ENCODE data around the gene ABHD1. TPM values are rescaled to one million over a fixed set of nuclear protein-coding genes. Genes with fewer than 3 reads are reported as not detected.

ABHD1 gene
- total RNA-seq, 2 donors from 2014 or later: 4.1 to 7.0 TPM

- H3K27me3 ChIP-seq (replicated peaks; ENCODE audit: insufficient read depth): no peaks in the 10 kb centered on the region
- under 1% methylated on average over 38 of the region's 86 CpGs for WGBS
- DNase-seq (ENCODE audit: low spot score): peak; percentile 93
- peaks cover 7 to 17% of the 10 kb centered on the region in 2 donors for H3K36me3 ChIP-seq
- peak within 1 kb of the TSS; percentile 78 to 96 for H3K4me3 ChIP-seq
- H3K9me3 ChIP-seq: no peaks in the 10 kb centered on the region
- intact Hi-C loops (cut with DNase I): no loop called here
- peak within 1 kb of the TSS; percentile 82 to 88 for H3K27ac ChIP-seq
- peaks cover 8% of the 10 kb centered on the region for H3K4me1 ChIP-seq (replicated peaks)
- TF ChIP-seq POLR2AphosphoS5 (IDR thresholded peaks at IDR 0.05) (peak; percentile 98), CTCF (IDR thresholded peaks at IDR 0.05) (peak in 2 of 4 experiments; percentile 2 to 36), POLR2A (IDR thresholded peaks at IDR 0.05) (peak; percentile 81)
These were observed 10.5 kb downstream of the ABHD1 start, which contains the start of gene PREB for GRCh38 chr2:27133905-27134780. Gene PREB, minus strand, starts transcription at chr2:27134636. Its CDS starts 215 bp downstream, at chr2:27134421.

DNA sequence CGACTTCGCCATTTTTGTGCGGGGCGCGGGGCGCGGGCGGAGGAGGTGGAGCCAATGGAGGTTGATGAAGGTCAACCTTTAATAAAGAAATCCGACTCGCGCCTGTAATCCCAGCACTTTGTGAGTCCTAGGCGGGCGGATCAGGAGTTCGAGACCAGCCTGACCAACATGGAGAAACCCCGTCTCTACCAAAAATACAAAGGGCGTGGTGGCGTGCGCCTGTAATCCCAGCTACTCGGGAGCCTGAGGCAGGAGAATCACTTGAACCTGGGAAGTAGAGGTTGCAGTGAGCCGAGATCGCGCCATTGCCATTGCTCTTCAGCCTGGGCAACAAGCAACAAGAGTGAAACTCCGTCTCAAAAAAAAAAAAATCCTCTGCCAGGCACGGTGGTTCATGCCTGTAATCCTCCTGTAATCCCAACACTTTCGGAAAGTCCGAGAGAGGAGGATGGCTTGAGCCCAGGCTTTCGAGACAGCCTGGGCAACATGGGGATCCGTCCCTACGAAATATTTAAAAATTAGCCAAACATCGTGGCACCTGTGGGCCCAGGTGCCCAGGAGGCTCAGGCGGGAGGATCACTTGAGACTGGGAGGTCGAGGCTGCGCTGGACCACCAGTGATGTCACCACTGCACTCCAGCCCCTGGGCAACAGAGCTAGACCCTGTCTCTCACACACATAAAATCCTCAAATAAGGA lies 11.3 kb downstream of the ABHD1 start:
- TF ChIP-seq POLR2A (IDR thresholded peaks at IDR 0.05) (no peak), CTCF (IDR thresholded peaks at IDR 0.05) (no peak), POLR2AphosphoS5 (IDR thresholded peaks at IDR 0.05) (no peak)
- Histone ChIP-seq H3K4me1 (replicated peaks) (peaks cover 8% of the 10 kb centered on the region), H3K27me3 (replicated peaks; ENCODE audit: insufficient read depth) (no peaks in the 10 kb centered on the region), H3K27ac (peak overlapping the region; percentile 82 to 88), H3K4me3 (peak overlapping the region; percentile 78 to 96), H3K9me3 (no peaks in the 10 kb centered on the region), H3K36me3 (peaks cover 7 to 17% of the 10 kb centered on the region in 2 donors)
- intact Hi-C loops (cut with DNase I): no loop called here
- no peak for DNase-seq (ENCODE audit: low spot score)
- WGBS: 64% methylated on average over 28 of the region's 33 CpGs

DNA sequence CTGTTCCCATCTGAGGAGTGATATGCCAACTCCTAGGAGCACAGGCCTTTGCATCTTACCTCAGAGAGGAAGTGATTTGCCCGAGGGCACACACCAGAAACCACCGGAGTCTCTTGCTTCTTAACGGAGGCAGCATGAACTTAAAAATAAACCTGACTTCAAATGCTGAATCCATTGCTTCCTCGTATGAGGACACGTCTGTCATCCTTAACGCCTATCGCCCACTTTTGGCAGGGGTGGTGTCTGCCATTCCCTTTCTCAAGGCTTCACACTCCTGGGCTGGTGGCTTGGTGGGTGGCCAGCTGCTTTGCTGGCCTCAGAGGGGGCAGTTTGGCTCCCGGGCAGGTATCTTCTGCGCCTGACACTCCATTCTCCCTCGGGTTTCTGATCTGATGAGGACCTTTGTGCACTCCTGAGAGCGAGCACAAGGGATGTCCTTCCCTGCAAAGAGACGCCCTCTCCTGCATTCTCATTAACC lies 11.9 kb downstream of the ABHD1 start:
- Histone ChIP-seq H3K36me3 (peaks cover 7 to 12% of the 10 kb centered on the region in 2 donors), H3K27ac (no peak overlapping the region), H3K4me1 (replicated peaks) (peaks cover 8% of the 10 kb centered on the region), H3K9me3 (no peaks in the 10 kb centered on the region), H3K27me3 (replicated peaks; ENCODE audit: insufficient read depth) (no peaks in the 10 kb centered on the region), H3K4me3 (no peak overlapping the region)
- intact Hi-C loops (cut with DNase I): no loop called here
- no peak for DNase-seq (ENCODE audit: low spot score)
- 92% methylated on average over 12 of the region's 12 CpGs for whole genome bisulfite sequencing
- TF ChIP-seq POLR2AphosphoS5 (IDR thresholded peaks at IDR 0.05) (no peak), CTCF (IDR thresholded peaks at IDR 0.05) (no peak), POLR2A (IDR thresholded peaks at IDR 0.05) (no peak)

GRCh38 chr2:27136751-27137150 lies 13.1 kb downstream of the ABHD1 start:
- H3K36me3 ChIP-seq: peaks cover 6 to 10% of the 10 kb centered on the region in 2 donors
- no peak overlapping the region for H3K4me3 ChIP-seq
- no peaks in the 10 kb centered on the region for H3K27me3 ChIP-seq (replicated peaks; ENCODE audit: insufficient read depth)
- intact Hi-C loops (cut with DNase I): no loop called here
- H3K4me1 ChIP-seq (replicated peaks): peaks cover 8% of the 10 kb centered on the region
- no peak for TF ChIP-seq POLR2A (IDR thresholded peaks at IDR 0.05)
- no peak for TF ChIP-seq CTCF (IDR thresholded peaks at IDR 0.05)
- no peak for TF ChIP-seq POLR2AphosphoS5 (IDR thresholded peaks at IDR 0.05)
- no peak overlapping the region for H3K27ac ChIP-seq
- DNase-seq (ENCODE audit: low spot score): no peak
- H3K9me3 ChIP-seq: no peaks in the 10 kb centered on the region
- 91% methylated on average over 7 of the region's 7 CpGs for WGBS

Data from prostate gland (tissue), 2 donors.